Measurements from ENCODE around the gene TM4SF5.
"Not testable (repeated sequence)": the region's sequence is repeated elsewhere in the genome, so short reads cannot be mapped to it uniquely, and the experiment has no call there.

TM4SF5 gene

GRCh38 chr17:4795168-4795567, 23.5 kb downstream of the TM4SF5 start:
- no peak for DNase-seq

GRCh38 chr17:4796552-4796920, 24.9 kb downstream of the TM4SF5 start:
- no peak for DNase-seq

- no peak for DNase-seq
Observed at GRCh38 chr17:4800462-4801196, 28.9 kb downstream of the TM4SF5 start.

- no peak for DNase-seq
Observed at GRCh38 chr17:4802228-4802627, 30.5 kb downstream of the TM4SF5 start, which contains the start of gene C17orf114. Gene C17orf114, minus strand, starts transcription at chr17:4802328.

- peak; percentile 40 for DNase-seq
Observed at GRCh38 chr17:4806456-4806776, 34.7 kb downstream of the TM4SF5 start.

- peak; percentile 56 for DNase-seq
Observed at GRCh38 chr17:4806777-4807604, 35.3 kb downstream of the TM4SF5 start, which contains the start of gene PLD2. Gene PLD2, plus strand, starts transcription at chr17:4807152. Its CDS starts 621 bp downstream, at chr17:4807773.

GRCh38 chr17:4807605-4808377, 36.1 kb downstream of the TM4SF5 start:
- DNase-seq = no peak

GRCh38 chr17:4808378-4808767, 36.7 kb downstream of the TM4SF5 start:
- no peak for DNase-seq

- no peak for DNase-seq
Observed at GRCh38 chr17:4810696-4811290, 39.1 kb downstream of the TM4SF5 start.

GRCh38 chr17:4811471-4811870, 39.8 kb downstream of the TM4SF5 start:
- no peak for DNase-seq

- DNase-seq = no peak
Observed at GRCh38 chr17:4812690-4813089, 41.0 kb downstream of the TM4SF5 start.

- no peak for DNase-seq
Observed at GRCh38 chr17:4815043-4815675, 43.5 kb downstream of the TM4SF5 start.

- DNase-seq = no peak
Observed at GRCh38 chr17:4816826-4817225, 45.1 kb downstream of the TM4SF5 start.

GRCh38 chr17:4818276-4818675, 46.6 kb downstream of the TM4SF5 start:
- no peak for DNase-seq

- no peak for DNase-seq
Observed at GRCh38 chr17:4822835-4823234, 51.1 kb downstream of the TM4SF5 start.

GRCh38 chr17:4823373-4824089, 51.8 kb downstream of the TM4SF5 start:
- peak; percentile 31 for DNase-seq

- no peak for DNase-seq
Observed at GRCh38 chr17:4827399-4827798, 55.7 kb downstream of the TM4SF5 start.

- not testable (repeated sequence) for DNase-seq
Observed at GRCh38 chr17:4832829-4833177, 61.1 kb downstream of the TM4SF5 start.

Measured in DMS79 (cell line).